Keratinocyte (primary cell): ENCODE data around the gene MATN4. TPM values are rescaled to one million over a fixed set of nuclear protein-coding genes. Genes with fewer than 3 reads are reported as not detected.

Source experiments
- DNase-seq: peaks from one replicate; pipeline ENCODE4 v3.0.0-alpha.2; 2011; ENCODE audit warnings: low read depth, missing footprints, low spot score
- FAIRE-seq: peaks from 2 replicates; lab custom pipeline; 2011; peaks lifted over from hg19 to GRCh38; lab: Jason Lieb, UNC
- H2AFZ ChIP-seq: 2 replicates; pipeline ENCODE4 v1.6.0; 2012; ENCODE audit warnings: low read length, control low read depth, inconsistent platforms; ENCODE audit not compliant: control insufficient read depth
- H3K27ac ChIP-seq: 2 replicates; pipeline ENCODE4 v1.5.1; 2011; ENCODE audit warnings: low read length; ENCODE audit not compliant: control insufficient read depth, insufficient read depth
- H3K27me3 ChIP-seq: 3 replicates; pipeline ENCODE4 v1.6.0; 2011; ENCODE audit warnings: low read length; ENCODE audit not compliant: control insufficient read depth, insufficient read depth; ENCODE audit errors: extremely low read depth
- H3K36me3 ChIP-seq, 2 experiments: 2 replicates in 1 of 2; 3 replicates in 1 of 2; pipeline ENCODE4 v1.5.1; 2011; ENCODE audit warnings: low read length in 2 of 2, mild to moderate bottlenecking in 1 of 2; ENCODE audit not compliant: control insufficient read depth in 2 of 2, insufficient read depth in 2 of 2; ENCODE audit errors: extremely low read depth in 1 of 2
- H3K4me1 ChIP-seq: 3 replicates; pipeline ENCODE4 v1.5.1; 2011; ENCODE audit warnings: low read length; ENCODE audit not compliant: control insufficient read depth, insufficient read depth; ENCODE audit errors: extremely low read depth
- H3K4me2 ChIP-seq: 3 replicates; pipeline ENCODE4 v1.6.0; 2011; ENCODE audit warnings: low read depth, low read length; ENCODE audit not compliant: control insufficient read depth, insufficient read depth; ENCODE audit errors: extremely low read depth
- H3K4me3 ChIP-seq, 3 experiments: fragments of 200-600 bp in 1 of 3; sonication (generic) in 1 of 3; 2 replicates in 2 of 3; 3 replicates in 1 of 3; pipeline ENCODE4 v1.5.1; 2011 to 2016; ENCODE audit warnings: low read length in 3 of 3, mild to moderate bottlenecking in 3 of 3, control low read depth in 2 of 3, inconsistent platforms in 1 of 3, low read depth in 1 of 3, mixed read lengths in 1 of 3, mixed run types in 1 of 3, moderate library complexity in 1 of 3; ENCODE audit not compliant: control insufficient read depth in 2 of 3, insufficient read depth in 2 of 3; ENCODE audit errors: extremely low read depth in 1 of 3
- H3K79me2 ChIP-seq: 2 replicates; pipeline ENCODE4 v1.6.0; 2012; ENCODE audit warnings: low read length; ENCODE audit not compliant: control insufficient read depth, insufficient read depth
- H3K9ac ChIP-seq: 3 replicates; pipeline ENCODE4 v1.6.0; 2011; ENCODE audit warnings: low read length; ENCODE audit not compliant: control insufficient read depth, insufficient read depth; ENCODE audit errors: extremely low read depth
- H3K9me1 ChIP-seq: 3 replicates; pipeline ENCODE4 v1.6.0; 2011; ENCODE audit warnings: low read length; ENCODE audit not compliant: control insufficient read depth, insufficient read depth; ENCODE audit errors: extremely low read depth
- H3K9me3 ChIP-seq: 2 replicates; pipeline ENCODE4 v1.5.1; 2012; ENCODE audit warnings: low read depth, low read length; ENCODE audit not compliant: control insufficient read depth
- H4K20me1 ChIP-seq: 3 replicates; pipeline ENCODE4 v1.6.0; 2011; ENCODE audit warnings: low read length; ENCODE audit not compliant: control insufficient read depth, insufficient read depth; ENCODE audit errors: extremely low read depth
- CTCF ChIP-seq, 3 experiments: IDR thresholded peaks in 1 of 3; conservative IDR thresholded peaks in 1 of 3; optimal IDR thresholded peaks in 1 of 3; 2 replicates in 2 of 3; 3 replicates in 1 of 3; pipeline versions ENCODE3 to v1.5.1; 2011; ENCODE audit warnings: low read length in 3 of 3, mild to moderate bottlenecking in 3 of 3, moderate library complexity in 2 of 3, control low read depth in 1 of 3, inconsistent platforms in 1 of 3; ENCODE audit not compliant: insufficient read depth in 2 of 3; ENCODE audit errors: extremely low read depth in 1 of 3
- EZH2 ChIP-seq: IDR thresholded peaks from one replicate; pipeline ENCODE4 v1.6.1; 2012; ENCODE audit warnings: inconsistent platforms, mild to moderate bottlenecking, low read length, moderate library complexity
- dilution Hi-C: fragments of 300-500 bp; cut with MboI; formaldehyde crosslinking; loops from one replicate; pipeline ENCODE4 v1.7.0; 2020; ENCODE audit warnings: low sequenced_read_pairs; ENCODE audit not compliant: extremely low pct_ligation_motif_present
- polyA plus RNA-seq, 5 experiments: library from polyadenylated mRNA; depleted of rRNA in 3 of 5; stranded (reverse) in 3 of 5; stranded (forward) in 1 of 5; unstranded in 1 of 5; fragments of >200 nt; gene quantifications; 1 replicate in 1 of 5; 2 replicates in 3 of 5; 3 replicates in 1 of 5; pipeline versions ENCODE4 v1.2.1 to v1.2.3, GENCODE V29; 2011 to 2012; ENCODE audit warnings: missing spikeins in 2 of 5, low read depth in 1 of 5, low replicate concordance in 1 of 5

MATN4 gene
- polyA plus RNA-seq, 1 donor (not counting 4 experiments of a cell fraction or from before 2014, with no cell fraction given): not detected

- no peaks in the 10 kb centered on the region for H3K79me2 ChIP-seq
- H3K27ac ChIP-seq: no peak overlapping the region
- H3K9me1 ChIP-seq: no peaks in the 10 kb centered on the region
- H3K36me3 ChIP-seq: no peaks in the 10 kb centered on the region
- dilution Hi-C loops: no loop called here
- H4K20me1 ChIP-seq: no peaks in the 10 kb centered on the region
- H3K27me3 ChIP-seq: peaks cover 5% of the 10 kb centered on the region
- no peak for DNase-seq
- FAIRE-seq: no peak
- no peaks in the 10 kb centered on the region for H3K4me1 ChIP-seq
- H2AFZ ChIP-seq: no peak overlapping the region
- TF ChIP-seq EZH2 (no peak), CTCF (optimal IDR thresholded peaks at IDR 0.05 in 1 of 3, IDR thresholded peaks at IDR 0.05 in 1 of 3, conservative IDR thresholded peaks at IDR 0.05 in 1 of 3; ENCODE audit: extremely low read depth in 1 of 3, insufficient read depth in 2 of 3, low read length in 3 of 3) (no peak)
- H3K4me2 ChIP-seq: no peak overlapping the region
- no peak overlapping the region for H3K4me3 ChIP-seq
- no peaks in the 10 kb centered on the region for H3K9me3 ChIP-seq
- H3K9ac ChIP-seq: no peak overlapping the region
Measured at GRCh38 chr20:45309075-45309474, 976 bp upstream of the MATN4 start.

GRCh38 chr20:45307076-45307640 is 941 bp downstream of the MATN4 start:
- dilution Hi-C loops: no loop called here
- H3K36me3 ChIP-seq: no peaks in the 10 kb centered on the region
- H3K27me3 ChIP-seq: peaks cover 5% of the 10 kb centered on the region
- H3K4me1 ChIP-seq: no peaks in the 10 kb centered on the region
- no peaks in the 10 kb centered on the region for H3K9me1 ChIP-seq
- no peaks in the 10 kb centered on the region for H4K20me1 ChIP-seq
- H3K27ac ChIP-seq: no peak overlapping the region
- FAIRE-seq (no peak), DNase-seq (no peak)
- H3K4me2 ChIP-seq: no peak overlapping the region
- H3K79me2 ChIP-seq: no peaks in the 10 kb centered on the region
- no peak overlapping the region for H2AFZ ChIP-seq
- no peak for TF ChIP-seq CTCF (optimal IDR thresholded peaks at IDR 0.05 in 1 of 3, IDR thresholded peaks at IDR 0.05 in 1 of 3, conservative IDR thresholded peaks at IDR 0.05 in 1 of 3; ENCODE audit: extremely low read depth in 1 of 3, insufficient read depth in 2 of 3, low read length in 3 of 3)
- no peak for TF ChIP-seq EZH2
- no peak overlapping the region for H3K4me3 ChIP-seq
- H3K9ac ChIP-seq: no peak overlapping the region
- no peaks in the 10 kb centered on the region for H3K9me3 ChIP-seq
